ENCODE measurements around the gene ETV7. TPM values are rescaled to one million over a fixed set of nuclear protein-coding genes. Genes with fewer than 3 reads are reported as not detected.

Gene ETV7
- total RNA-seq (not detected), polyA plus RNA-seq (under 1 TPM in 2 of 3 donors, not detected in 1; 0.60 to 0.70 TPM), total RNA-seq (0 to 0.93 (median 0.14) reads per million in 6 experiments)

DNA sequence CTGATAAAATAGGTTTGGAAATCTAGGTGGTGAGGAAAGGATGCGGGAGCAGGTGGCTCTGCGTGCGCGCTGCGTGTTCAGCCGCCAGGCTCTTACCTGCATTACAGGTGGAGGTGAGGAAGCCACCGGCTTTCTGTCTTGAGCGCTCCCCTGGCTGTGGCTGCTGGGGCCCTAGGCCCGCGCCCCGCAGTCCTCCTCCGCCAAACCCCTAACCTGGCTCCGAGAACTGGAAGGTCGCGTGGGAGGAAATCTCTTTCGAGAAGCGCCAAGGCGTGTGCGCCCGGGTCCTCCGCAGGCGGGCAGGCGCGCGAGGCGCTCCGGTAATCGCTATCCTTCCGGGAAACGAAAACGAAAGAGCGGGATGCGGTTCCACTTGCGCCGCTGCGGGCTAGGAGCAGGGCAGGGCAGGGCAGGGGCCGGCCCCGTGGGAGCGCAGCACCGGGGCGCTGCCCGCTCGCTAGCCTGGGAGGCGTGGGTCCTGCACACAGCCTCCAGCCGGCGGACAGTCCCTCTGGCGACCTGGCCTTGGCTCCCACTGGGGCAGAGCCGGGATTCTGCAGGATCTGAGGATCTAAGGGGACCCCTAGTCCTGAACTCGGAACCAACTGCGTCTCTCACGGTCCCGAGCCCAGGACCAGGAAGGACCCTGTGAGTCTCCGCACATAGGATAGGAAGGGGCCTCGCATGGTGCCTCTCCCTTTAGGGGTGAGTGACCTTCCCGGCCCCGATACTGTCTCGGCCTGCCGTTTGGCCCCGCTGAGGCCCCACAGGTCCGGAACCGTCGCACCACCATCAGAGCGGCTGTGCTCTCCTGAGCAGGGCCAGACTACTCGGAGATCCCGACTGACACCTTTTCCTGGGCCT lies at the start of gene ETV7:
Gene ETV7 (minus strand): TSS at position 230 of the 864 bp plus-strand sequence. CDS start 128 bp downstream, at position 102.
- H3K27me3 Mint-ChIP-seq = peaks cover 7 to 34% (median 19%) of the 10 kb centered on the region in 5 donors
- POLR2A ChIA-PET = no interaction called here
- H3K27ac Mint-ChIP-seq = peak within 1 kb of the TSS; percentile 18 to 88 (median 72)
- H3K36me3 Mint-ChIP-seq = no peaks in the 10 kb centered on the region
- DNase-seq (peak in 8 of 10 donors; percentile 6 to 66 (median 21)), ATAC-seq (peak; percentile 69 to 71)
- H3K4me3 Mint-ChIP-seq = peak within 1 kb of the TSS; percentile 82 to 100 (median 92)
- no peaks in the 10 kb centered on the region for H3K9me3 Mint-ChIP-seq
- H3K4me1 Mint-ChIP-seq = peaks cover 12 to 24% (median 21%) of the 10 kb centered on the region in 4 donors

DNA sequence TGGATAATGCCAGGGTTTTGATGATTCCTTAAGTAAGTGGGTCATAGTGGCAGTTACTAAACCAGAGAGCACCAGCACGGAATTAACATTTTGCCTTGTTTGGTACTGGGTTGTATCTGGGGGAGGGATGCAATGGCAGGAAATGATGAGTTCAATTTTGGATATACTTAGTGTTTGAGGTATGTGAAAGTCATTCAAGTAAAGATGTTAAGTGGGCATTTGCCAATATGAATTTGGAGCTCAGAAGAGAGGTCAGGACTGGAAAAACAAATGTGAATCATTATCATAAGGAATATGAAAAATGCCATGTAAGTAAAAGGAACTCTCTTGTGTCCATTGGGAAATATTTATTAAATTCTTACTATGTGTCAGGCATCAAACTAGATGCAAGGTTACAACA lies 49.0 kb upstream of the ETV7 start:
- Mint-ChIP-seq H3K27me3 (no peaks in the 10 kb centered on the region), H3K4me1 (peaks cover 3 to 10% (median 5%) of the 10 kb centered on the region in 4 donors), H3K4me3 (no peak overlapping the region), H3K9me3 (no peaks in the 10 kb centered on the region), H3K27ac (no peak overlapping the region), H3K36me3 (no peaks in the 10 kb centered on the region)
- POLR2A ChIA-PET = no interaction called here
- ATAC-seq (no peak), DNase-seq (no peak)

DNA sequence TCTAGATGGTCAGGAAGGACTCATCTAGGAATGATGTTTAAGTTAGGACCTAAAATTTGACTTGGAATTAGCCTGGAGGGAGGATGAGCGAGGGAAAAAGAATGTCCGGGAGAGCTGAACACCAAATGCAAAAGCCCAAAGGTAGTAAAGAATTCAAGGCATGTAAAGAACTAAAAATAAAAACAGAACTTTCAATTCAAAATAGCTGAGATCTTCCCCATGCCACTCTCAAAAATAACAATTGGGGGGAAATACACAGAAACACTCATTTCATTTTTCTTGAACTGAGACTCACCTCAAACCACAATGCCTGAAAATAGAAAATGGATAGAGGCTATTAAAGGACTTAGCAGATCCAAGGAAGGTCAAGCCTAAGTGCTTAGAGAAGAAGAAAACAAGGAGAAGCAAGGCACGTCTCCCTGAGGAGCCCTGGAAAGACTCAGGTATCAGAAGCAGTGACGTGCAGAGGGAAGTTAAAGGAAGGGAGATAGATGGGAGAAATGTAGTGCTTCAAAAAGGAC lies 44.7 kb upstream of the ETV7 start:
- Mint-ChIP-seq H3K36me3 (no peaks in the 10 kb centered on the region), H3K9me3 (no peaks in the 10 kb centered on the region), H3K27me3 (no peaks in the 10 kb centered on the region), H3K4me3 (no peak overlapping the region), H3K27ac (peak overlapping the region in 1 of 10 donors; percentile 14), H3K4me1 (no peaks in the 10 kb centered on the region)
- POLR2A ChIA-PET = no interaction called here
- no peak for DNase-seq
- ATAC-seq = no peak

DNA sequence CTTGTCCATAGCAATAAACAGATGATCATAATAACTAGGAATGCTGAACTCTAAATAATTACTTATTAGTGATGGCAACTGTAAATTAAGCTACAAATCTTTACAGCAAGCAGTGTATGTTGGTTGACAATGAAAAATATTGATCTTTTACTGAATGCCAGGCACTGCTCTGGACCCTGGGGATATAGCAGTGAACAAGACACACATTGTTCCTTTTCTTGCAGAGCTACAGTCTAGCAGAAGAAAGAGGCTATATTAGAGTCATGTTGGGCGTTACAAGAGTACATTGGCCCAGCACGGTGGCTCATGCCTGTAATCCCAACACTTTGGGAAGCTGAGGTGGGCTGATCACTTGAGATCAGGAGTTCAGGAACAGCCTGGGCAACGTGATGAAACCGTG lies 43.7 kb upstream of the ETV7 start:
- no peaks in the 10 kb centered on the region for H3K9me3 Mint-ChIP-seq
- no peaks in the 10 kb centered on the region for H3K4me1 Mint-ChIP-seq
- ATAC-seq (no peak), DNase-seq (no peak)
- no peaks in the 10 kb centered on the region for H3K27me3 Mint-ChIP-seq
- no peak overlapping the region for H3K27ac Mint-ChIP-seq
- H3K4me3 Mint-ChIP-seq = no peak overlapping the region
- H3K36me3 Mint-ChIP-seq = no peaks in the 10 kb centered on the region
- POLR2A ChIA-PET = no interaction called here

DNA sequence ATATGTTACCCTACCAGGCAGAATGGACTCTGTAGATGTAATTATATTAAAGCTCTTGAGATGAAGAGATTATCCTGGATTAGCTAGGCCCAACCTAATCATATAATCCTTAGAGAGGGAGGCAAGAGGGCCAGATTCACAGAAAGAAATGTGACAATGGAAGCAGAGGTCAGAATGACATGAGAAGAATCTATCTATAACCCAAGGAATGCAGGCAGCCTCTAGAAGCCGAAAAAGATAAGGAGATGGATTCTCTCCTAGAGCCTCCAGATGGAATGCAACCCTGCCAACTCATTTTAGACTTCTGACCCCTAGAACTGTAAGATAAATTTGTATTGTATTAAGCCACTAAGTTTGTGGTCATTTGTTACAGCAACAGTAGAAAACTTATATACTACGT lies 42.9 kb upstream of the ETV7 start:
- Mint-ChIP-seq H3K27me3 (no peaks in the 10 kb centered on the region), H3K36me3 (no peaks in the 10 kb centered on the region), H3K4me3 (no peak overlapping the region), H3K27ac (no peak overlapping the region), H3K9me3 (no peaks in the 10 kb centered on the region), H3K4me1 (no peaks in the 10 kb centered on the region)
- POLR2A ChIA-PET = interaction anchor here (0.6 to 0.7 kb wide), 3 partner anchors 50 to 1388 kb away, joined by 3 read pairs; no protein-coding TSS in a partner anchor
- ATAC-seq (no peak), DNase-seq (no peak)

DNA sequence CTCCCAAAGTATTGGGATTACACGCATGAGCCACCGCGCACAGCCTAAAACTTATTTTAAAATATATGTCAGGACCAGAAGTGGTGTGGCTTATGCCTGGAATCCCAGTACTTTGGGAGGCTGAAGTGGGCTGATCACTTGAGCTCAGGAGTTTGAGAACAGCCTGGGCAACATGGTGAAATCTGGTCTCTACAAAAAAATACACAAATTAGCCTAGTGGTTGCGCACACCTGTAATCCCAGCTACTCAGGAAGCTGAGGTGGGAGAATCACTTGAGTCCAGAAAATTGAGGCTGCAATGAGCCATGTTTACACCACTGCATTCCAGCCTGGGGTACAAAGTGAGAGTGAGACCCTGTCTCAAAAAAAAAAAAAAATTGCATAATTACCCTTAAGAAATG lies 41.4 kb upstream of the ETV7 start:
- POLR2A ChIA-PET = no interaction called here
- Mint-ChIP-seq H3K27me3 (no peaks in the 10 kb centered on the region), H3K4me1 (peaks cover 0 to 3% (median 1%) of the 10 kb centered on the region in 4 donors), H3K27ac (no peak overlapping the region), H3K36me3 (no peaks in the 10 kb centered on the region), H3K4me3 (no peak overlapping the region), H3K9me3 (no peaks in the 10 kb centered on the region)
- DNase-seq (no peak), ATAC-seq (no peak)

DNA sequence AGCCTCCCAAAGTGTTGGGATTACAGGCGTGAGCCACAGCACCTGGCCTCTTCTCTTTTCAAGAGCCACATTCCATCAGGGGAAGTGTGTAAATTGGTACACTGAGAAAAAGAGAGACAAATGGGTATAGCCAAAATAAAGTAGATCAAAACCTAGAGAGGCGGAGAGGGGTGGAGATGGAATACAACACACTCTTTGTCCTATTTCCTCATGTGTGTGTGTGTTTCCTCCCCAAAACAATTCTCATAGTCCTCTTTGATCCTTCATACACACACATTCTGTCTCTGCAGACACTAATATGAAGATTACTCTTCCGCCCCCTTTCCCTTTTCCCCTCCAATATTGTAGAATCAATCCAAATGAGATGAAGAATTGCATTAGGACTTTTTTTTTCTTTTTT lies 39.2 kb upstream of the ETV7 start:
- H3K4me3 Mint-ChIP-seq = peak overlapping the region in 1 of 10 donors; percentile 16
- no peak overlapping the region for H3K27ac Mint-ChIP-seq
- ATAC-seq (no peak), DNase-seq (no peak)
- H3K27me3 Mint-ChIP-seq = no peaks in the 10 kb centered on the region
- H3K9me3 Mint-ChIP-seq = no peaks in the 10 kb centered on the region
- H3K36me3 Mint-ChIP-seq = no peaks in the 10 kb centered on the region
- POLR2A ChIA-PET = no interaction called here
- peaks cover 9 to 18% (median 15%) of the 10 kb centered on the region in 4 donors for H3K4me1 Mint-ChIP-seq

DNA sequence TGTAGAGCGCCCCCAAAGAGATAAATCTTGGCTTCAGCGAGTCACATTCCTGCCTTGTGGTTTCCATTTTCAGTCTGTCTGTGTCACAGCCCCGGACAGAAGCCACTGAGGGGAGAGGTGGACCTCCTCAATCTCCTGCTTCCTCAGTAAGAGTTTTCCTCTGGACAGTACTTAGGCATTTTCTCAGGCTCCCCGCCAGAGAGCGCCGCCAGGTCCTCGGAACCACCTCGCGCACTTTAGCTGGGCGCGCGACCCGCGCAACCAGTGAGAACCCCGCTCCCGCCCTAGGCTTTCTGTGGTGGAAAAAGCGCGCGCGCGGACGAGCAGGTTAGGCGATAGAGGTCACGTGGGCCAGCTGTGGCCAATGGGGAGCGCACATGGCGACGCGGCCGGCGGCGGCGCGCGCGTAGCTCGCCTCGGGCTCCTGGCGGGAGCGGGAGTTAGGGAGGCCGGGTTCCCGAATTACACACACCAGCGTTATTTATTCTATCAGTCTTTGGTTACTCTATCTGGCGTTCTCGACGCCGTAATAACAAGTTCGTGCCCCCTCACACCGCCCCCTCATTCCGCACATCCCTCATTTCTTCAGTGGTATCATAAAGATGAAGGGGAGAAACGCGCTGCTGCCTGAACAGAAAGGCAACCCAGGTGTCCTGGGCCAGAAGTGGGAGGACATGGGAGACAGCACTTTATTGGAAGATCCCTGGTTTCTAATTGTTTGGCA lies 35.8 kb upstream of the ETV7 start:
- Mint-ChIP-seq H3K27me3 (no peaks in the 10 kb centered on the region), H3K36me3 (no peaks in the 10 kb centered on the region), H3K9me3 (no peaks in the 10 kb centered on the region), H3K4me3 (peak overlapping the region; percentile 89 to 96 (median 93)), H3K27ac (peak overlapping the region; percentile 86 to 97 (median 94)), H3K4me1 (peaks cover 9 to 18% (median 15%) of the 10 kb centered on the region in 4 donors)
- ATAC-seq (peak; percentile 94 to 97), DNase-seq (peak; percentile 95 to 99 (median 98))
- POLR2A ChIA-PET = interaction anchor here (0.5 to 2.2 kb wide), 10 partner anchors 12 to 257 kb away, joined by 3 to 9 read pairs (median 6); partner anchors contain the start of genes KCTD20, PXT1 and SRSF3

DNA sequence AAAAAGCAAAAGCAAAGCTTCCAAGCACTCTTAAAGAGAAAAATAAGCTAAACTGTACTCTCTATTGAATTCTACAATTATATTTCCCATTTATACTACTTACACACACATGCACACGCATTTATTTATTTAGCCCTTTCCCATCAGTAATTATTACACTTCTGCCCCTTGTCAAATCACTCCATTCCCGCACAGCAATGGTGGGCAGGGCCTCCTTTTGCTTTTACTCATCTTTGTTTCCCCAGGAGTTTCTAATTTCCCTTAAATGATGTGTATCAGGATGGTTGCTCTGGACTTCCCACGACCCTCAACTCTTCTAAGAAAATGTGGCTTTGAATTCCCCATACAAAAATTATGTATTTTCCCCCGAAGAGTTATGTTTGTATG lies 35.2 kb upstream of the ETV7 start:
- ATAC-seq = no peak
- POLR2A ChIA-PET = interaction anchor here (0.6 to 2.2 kb wide), 7 partner anchors 19 to 257 kb away, joined by 3 to 9 read pairs (median 6); partner anchors contain the start of genes KCTD20, PXT1 and SRSF3

DNA sequence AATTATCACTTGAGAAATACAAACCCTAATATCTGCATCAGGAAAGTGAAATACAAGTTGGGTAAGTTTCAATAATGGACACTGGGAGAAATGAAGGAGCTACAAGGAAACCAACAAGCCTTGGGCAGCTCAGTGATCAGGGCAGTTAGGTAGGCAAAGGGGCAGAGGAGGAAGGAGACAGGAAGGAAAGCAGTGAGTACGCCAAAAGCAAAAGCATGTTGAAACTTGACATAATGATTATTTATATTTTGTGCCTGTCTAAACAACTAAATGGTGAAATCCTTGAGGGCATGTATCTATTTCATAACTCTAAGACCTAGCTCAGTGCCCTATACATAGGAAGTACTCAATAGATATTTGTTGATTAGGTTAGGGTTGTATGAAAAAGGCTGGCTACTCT lies 31.8 kb upstream of the ETV7 start:
- H3K27me3 Mint-ChIP-seq = no peaks in the 10 kb centered on the region

More for the DNA sequence above, 35.2 kb upstream of the ETV7 start:
- Mint-ChIP-seq H3K9me3 (no peaks in the 10 kb centered on the region), H3K27ac (peak overlapping the region; percentile 86 to 97 (median 94)), H3K4me1 (peaks cover 9 to 18% (median 15%) of the 10 kb centered on the region in 4 donors), H3K27me3 (no peaks in the 10 kb centered on the region), H3K36me3 (no peaks in the 10 kb centered on the region), H3K4me3 (peak overlapping the region; percentile 89 to 96 (median 93))
- no peak for DNase-seq

DNA sequence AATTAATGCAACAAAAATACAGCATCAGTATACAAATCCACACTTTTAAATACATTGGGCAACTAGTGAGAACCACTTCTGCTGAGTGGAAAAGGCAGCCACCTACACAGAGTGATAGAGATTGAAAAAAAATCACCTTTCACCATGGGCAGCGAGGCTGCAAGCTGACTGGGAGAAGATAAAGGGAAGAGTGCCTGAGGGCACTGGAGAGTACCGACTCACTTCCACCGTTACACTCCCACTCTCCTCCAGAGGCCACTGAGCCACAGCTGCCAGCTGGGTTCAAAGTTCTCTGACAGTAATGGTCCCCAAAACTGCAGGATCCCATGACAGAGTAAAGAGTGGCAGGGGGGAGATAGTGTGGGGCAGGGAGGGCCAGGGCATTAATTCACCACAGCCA lies 31.1 kb upstream of the ETV7 start:
- H3K4me3 Mint-ChIP-seq = no peak overlapping the region
- DNase-seq (no peak), ATAC-seq (no peak)
- no peak overlapping the region for H3K27ac Mint-ChIP-seq
- POLR2A ChIA-PET = interaction anchor here (0.6 to 1.1 kb wide), 2 partner anchors 126 to 179 kb away, joined by 3 read pairs; no protein-coding TSS in a partner anchor
- no peaks in the 10 kb centered on the region for H3K27me3 Mint-ChIP-seq
- no peaks in the 10 kb centered on the region for H3K36me3 Mint-ChIP-seq
- no peaks in the 10 kb centered on the region for H3K9me3 Mint-ChIP-seq
- peaks cover 5 to 13% (median 10%) of the 10 kb centered on the region in 4 donors for H3K4me1 Mint-ChIP-seq

More for the DNA sequence above, 31.8 kb upstream of the ETV7 start:
- H3K9me3 Mint-ChIP-seq = no peaks in the 10 kb centered on the region
- ATAC-seq = no peak
- no peak overlapping the region for H3K27ac Mint-ChIP-seq
- no peak for DNase-seq
- H3K4me3 Mint-ChIP-seq = no peak overlapping the region
- H3K36me3 Mint-ChIP-seq = no peaks in the 10 kb centered on the region
- H3K4me1 Mint-ChIP-seq = peaks cover 9 to 18% (median 15%) of the 10 kb centered on the region in 4 donors
- POLR2A ChIA-PET = no interaction called here

DNA sequence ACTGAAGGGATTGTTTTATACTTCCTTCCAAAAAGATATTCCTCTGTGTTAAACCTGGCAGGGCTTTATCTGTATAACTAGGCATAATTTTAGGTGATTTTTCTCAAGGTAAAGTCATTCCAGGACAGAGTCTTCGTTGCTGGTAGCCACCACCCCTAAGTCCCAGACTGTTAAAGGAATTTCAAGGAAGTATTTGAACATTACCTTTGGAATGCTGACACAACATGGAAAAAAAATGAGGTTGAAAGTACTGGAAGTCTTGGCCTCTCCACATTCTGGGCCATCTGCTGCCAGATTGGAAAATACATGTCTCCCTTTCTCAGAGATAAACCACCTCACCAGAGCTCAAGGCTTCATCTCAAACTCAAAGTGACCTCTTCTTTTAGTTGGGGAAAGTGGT lies 27.0 kb upstream of the ETV7 start:
- Mint-ChIP-seq H3K27me3 (peaks cover 0 to 2% (median 0%) of the 10 kb centered on the region in 5 donors), H3K4me3 (no peak overlapping the region), H3K36me3 (peaks cover 0 to 5% (median 4%) of the 10 kb centered on the region in 3 donors), H3K4me1 (peaks cover 0 to 5% (median 0%) of the 10 kb centered on the region in 4 donors), H3K9me3 (peaks cover 0 to 10% (median 4%) of the 10 kb centered on the region in 9 donors), H3K27ac (no peak overlapping the region)
- no peak for ATAC-seq
- DNase-seq = no peak
- POLR2A ChIA-PET = no interaction called here

All from naive thymus-derived CD8-positive, alpha-beta T cell (primary cell).